WTC11 (cell line): ENCODE data around the gene SULF2. TPM values are rescaled to one million over a fixed set of nuclear protein-coding genes. Genes with fewer than 3 reads are reported as not detected.
A peak's percentile ranks its signal among the peaks of the same experiment; 100 is the strongest.

Experiments used
- ATAC-seq: fragments of 200-7000 bp; cut with Tn5 transposase; 2 replicates; pipeline ENCODE4 v1.10.0; 2021; ENCODE audit warnings: mild to moderate bottlenecking, moderate library complexity
- CTCF ChIA-PET: fragments of 300-600 bp; sonication (Branson Sonifier 250); formaldehyde crosslinking; loops from one replicate; lab custom pipeline; 2021; ENCODE audit warnings: antibody characterized with exemption; lab: Charles Lee
- POLR2A ChIA-PET: fragments of 350-600 bp; sonication (Branson Sonifier 250); formaldehyde crosslinking; loops from one replicate; lab custom pipeline; 2021; ENCODE audit warnings: antibody characterized with exemption; lab: Charles Lee
- DNase-seq: peaks from one replicate; pipeline ENCODE4 v3.0.0; 2021; ENCODE audit warnings: low spot score
- H3K27ac Mint-ChIP-seq: 2 replicates; pipeline ENCODE4 v1.8.0; 2021; ENCODE audit warnings: mixed read lengths
- H3K27me3 Mint-ChIP-seq: 2 replicates; pipeline ENCODE4 v1.8.0; 2021; ENCODE audit warnings: low read depth, mild to moderate bottlenecking, moderate library complexity, mixed read lengths
- H3K36me3 Mint-ChIP-seq: 2 replicates; pipeline ENCODE4 v1.8.0; 2021; ENCODE audit warnings: mixed read lengths
- H3K4me1 Mint-ChIP-seq: 2 replicates; pipeline ENCODE4 v1.8.0; 2022; ENCODE audit warnings: mixed read lengths
- H3K4me3 Mint-ChIP-seq: 2 replicates; pipeline ENCODE4 v1.8.0; 2021; ENCODE audit warnings: mild to moderate bottlenecking, moderate library complexity, mixed read lengths
- H3K9me3 Mint-ChIP-seq: 2 replicates; pipeline ENCODE4 v1.8.0; 2021; ENCODE audit warnings: mixed read lengths
- AFF4 ChIP-seq: sonication (generic); formaldehyde crosslinking; IDR thresholded peaks from 2 replicates; pipeline ENCODE4 v1.8.1; 2023; ENCODE audit warnings: mild to moderate bottlenecking, missing genetic modification reagents, borderline replicate concordance
- ATF6 ChIP-seq: sonication (generic); formaldehyde crosslinking; IDR thresholded peaks from 2 replicates; pipeline ENCODE4 v1.8.1; 2023; ENCODE audit warnings: mild to moderate bottlenecking, missing genetic modification reagents
- CREB1 ChIP-seq: sonication (generic); formaldehyde crosslinking; IDR thresholded peaks from 2 replicates; pipeline ENCODE4 v1.8.0; 2023; ENCODE audit warnings: mild to moderate bottlenecking, missing genetic modification reagents
- ELF4 ChIP-seq: sonication (generic); formaldehyde crosslinking; IDR thresholded peaks from 2 replicates; pipeline ENCODE4 v1.8.1; 2022; ENCODE audit warnings: low read depth, mild to moderate bottlenecking, moderate library complexity, missing genetic modification reagents
- EMX1 ChIP-seq: fragments of 250-450 bp; sonication (Bioruptor Pico); IDR thresholded peaks from 2 replicates; pipeline ENCODE4 v1.8.0; 2021; ENCODE audit warnings: mild to moderate bottlenecking
- FOXP1 ChIP-seq: sonication (generic); formaldehyde crosslinking; IDR thresholded peaks from 2 replicates; pipeline ENCODE4 v1.8.0; 2022; ENCODE audit warnings: missing genetic modification reagents, mild to moderate bottlenecking, moderate library complexity, borderline replicate concordance
- GTF2I ChIP-seq: fragments of 250-450 bp; sonication (Bioruptor Pico); conservative IDR thresholded peaks from 2 replicates; pipeline ENCODE4 v1.4.0; 2021; ENCODE audit warnings: mild to moderate bottlenecking
- KAT7 ChIP-seq: sonication (generic); formaldehyde crosslinking; IDR thresholded peaks from 2 replicates; pipeline ENCODE4 v1.8.1; 2023; ENCODE audit warnings: missing genetic modification reagents, mild to moderate bottlenecking, borderline replicate concordance
- MYBL2 ChIP-seq: sonication (generic); formaldehyde crosslinking; IDR thresholded peaks from 2 replicates; pipeline ENCODE4 v1.8.1; 2023; ENCODE audit warnings: mild to moderate bottlenecking, moderate library complexity, missing genetic modification reagents
- NFATC4 ChIP-seq: fragments of 250-450 bp; sonication (Bioruptor Pico); IDR thresholded peaks from 2 replicates; pipeline ENCODE4 v1.9.0; 2021; ENCODE audit warnings: mild to moderate bottlenecking
- NR1H2 ChIP-seq: sonication (generic); formaldehyde crosslinking; IDR thresholded peaks from 2 replicates; pipeline ENCODE4 v1.9.0; 2021; ENCODE audit warnings: mild to moderate bottlenecking, moderate library complexity, missing genetic modification reagents
- TCF7 ChIP-seq: sonication (generic); formaldehyde crosslinking; IDR thresholded peaks from 2 replicates; pipeline ENCODE4 v1.8.0; 2022; ENCODE audit warnings: mild to moderate bottlenecking, low read depth, missing genetic modification reagents, moderate library complexity
- TEAD4 ChIP-seq: sonication (generic); formaldehyde crosslinking; IDR thresholded peaks from 2 replicates; pipeline ENCODE4 v1.8.0; 2022; ENCODE audit warnings: mild to moderate bottlenecking, missing genetic modification reagents
- USF1 ChIP-seq: sonication (generic); formaldehyde crosslinking; IDR thresholded peaks from 2 replicates; pipeline ENCODE4 v1.8.0; 2022; ENCODE audit warnings: mild to moderate bottlenecking, missing genetic modification reagents
- USF2 ChIP-seq: sonication (generic); formaldehyde crosslinking; IDR thresholded peaks from 2 replicates; pipeline ENCODE4 v1.8.1; 2023; ENCODE audit warnings: mild to moderate bottlenecking, missing genetic modification reagents, moderate library complexity
- ZNF121 ChIP-seq: sonication (generic); formaldehyde crosslinking; IDR thresholded peaks from 2 replicates; pipeline ENCODE4 v1.8.0; 2023; ENCODE audit warnings: missing genetic modification reagents
- ZNF416 ChIP-seq: fragments of 250-450 bp; sonication (Bioruptor Pico); IDR thresholded peaks from 2 replicates; pipeline ENCODE4 v1.9.0; 2021; ENCODE audit warnings: mild to moderate bottlenecking, inconsistent platforms
- ZNF423 ChIP-seq: fragments of 250-450 bp; sonication (Bioruptor Pico); IDR thresholded peaks from 2 replicates; pipeline ENCODE4 v2.1.2; 2022; ENCODE audit warnings: mild to moderate bottlenecking, moderate library complexity
- total RNA-seq: library from RNA; stranded (reverse); gene quantifications from 3 replicates; pipeline ENCODE4 v1.2.3, GENCODE V29; 2021

The SULF2 gene
- total RNA-seq, 1 experiment from 2014 or later: 36.0 TPM

- H3K27me3 Mint-ChIP-seq: no peaks in the 10 kb centered on the region
- no peaks in the 10 kb centered on the region for H3K36me3 Mint-ChIP-seq
- no peak overlapping the region for H3K27ac Mint-ChIP-seq
- no peaks in the 10 kb centered on the region for H3K9me3 Mint-ChIP-seq
- H3K4me3 Mint-ChIP-seq: no peak overlapping the region
- POLR2A ChIA-PET: no interaction called here
- H3K4me1 Mint-ChIP-seq: no peaks in the 10 kb centered on the region
- TF ChIP-seq FOXP1 (CRISPR knock-in tag) (no peak), EMX1 (CRISPR knock-in tag) (no peak), ZNF121 (CRISPR knock-in tag) (no peak), ATF6 (CRISPR knock-in tag) (no peak), AFF4 (CRISPR knock-in tag) (no peak), ZNF423 (no peak), USF1 (CRISPR knock-in tag) (no peak), NFATC4 (CRISPR knock-in tag) (no peak), MYBL2 (CRISPR knock-in tag) (no peak), KAT7 (CRISPR knock-in tag) (no peak), CREB1 (CRISPR knock-in tag) (no peak), ELF4 (no peak), GTF2I (CRISPR knock-in tag) (no peak), TCF7 (CRISPR knock-in tag) (no peak)
- ATAC-seq (no peak), DNase-seq (no peak)
- CTCF ChIA-PET: no interaction called here
Measured at GRCh38 chr20:47734870-47735269, 50.4 kb downstream of the SULF2 start.

- TF ChIP-seq USF2 (peak; percentile 86), ZNF416 (CRISPR knock-in tag) (no peak), NR1H2 (no peak), ZNF423 (no peak), USF1 (CRISPR knock-in tag) (peak; percentile 81), TEAD4 (CRISPR knock-in tag) (no peak)
- H3K4me1 Mint-ChIP-seq: no peaks in the 10 kb centered on the region
- ATAC-seq (peak; percentile 41; the same call in 1 of the 2 replicates), DNase-seq (no peak)
- no peaks in the 10 kb centered on the region for H3K9me3 Mint-ChIP-seq
- no peak overlapping the region for H3K27ac Mint-ChIP-seq
- H3K4me3 Mint-ChIP-seq: no peak overlapping the region
- ChIA-PET POLR2A (no interaction called here), CTCF (no interaction called here)
- no peaks in the 10 kb centered on the region for H3K36me3 Mint-ChIP-seq
- H3K27me3 Mint-ChIP-seq: no peaks in the 10 kb centered on the region
Measured at GRCh38 chr20:47733892-47734291, 51.4 kb downstream of the SULF2 start.
